Cardiac muscle cell (in vitro differentiated cells and primary cell): ENCODE measurements around the gene CSK. TPM values are rescaled to one million over a fixed set of nuclear protein-coding genes. Genes with fewer than 3 reads are reported as not detected.

ENCODE experiments used
- DNase-seq, 2 donors: peaks; one replicate each; pipeline versions ENCODE4 v3.0.0 to v3.0.0-alpha.2; 2010 to 2017; ENCODE audit warnings: low read depth in 1 of 2, low spot score in 1 of 2
- H3K27ac ChIP-seq: fragments of 200-600 bp; sonication (generic); 2 replicates; pipeline ENCODE4 v1.5.1; 2016
- H3K27me3 ChIP-seq: fragments of 200-600 bp; sonication (generic); 2 replicates; pipeline ENCODE4 v1.6.0; 2016; ENCODE audit warnings: control low read depth
- H3K36me3 ChIP-seq: fragments of 200-600 bp; sonication (generic); 2 replicates; pipeline ENCODE4 v1.5.1; 2016; ENCODE audit warnings: control low read depth
- H3K4me1 ChIP-seq: fragments of 200-600 bp; sonication (generic); 2 replicates; pipeline ENCODE4 v1.8.1; 2017; ENCODE audit warnings: low read depth, mild to moderate bottlenecking, mixed run types
- H3K4me3 ChIP-seq: fragments of 200-600 bp; sonication (generic); 2 replicates; pipeline ENCODE4 v1.5.1; 2016; ENCODE audit warnings: mild to moderate bottlenecking
- H3K9me3 ChIP-seq: fragments of 200-600 bp; sonication (generic); 2 replicates; pipeline ENCODE4 v1.5.1; 2017; ENCODE audit warnings: low read depth, mild to moderate bottlenecking, control low read depth
- polyA plus RNA-seq: library from polyadenylated mRNA; unstranded; fragments of >200 nt; fragmentation: Nextera tagmentation; extraction: Ambion mirVana; gene quantifications from 2 replicates; pipeline ENCODE4 v1.2.1, GENCODE V29; 2016
- total RNA-seq: library from RNA; depleted of rRNA; stranded (reverse); fragments of >200 nt; gene quantifications from 2 replicates; pipeline ENCODE4 v1.2.3, GENCODE V29; 2016
- TF ChIP-seq, protein P1 (sequence below): IDR thresholded peaks from 2 replicates; pipeline ENCODE4 v1.5.1; 2012; ENCODE audit warnings: low read depth, mild to moderate bottlenecking, low read length

CSK gene
- total and polyA plus RNA-seq, 2 experiments from 2014 or later, result 26.2 to 43.1 TPM

DNA sequence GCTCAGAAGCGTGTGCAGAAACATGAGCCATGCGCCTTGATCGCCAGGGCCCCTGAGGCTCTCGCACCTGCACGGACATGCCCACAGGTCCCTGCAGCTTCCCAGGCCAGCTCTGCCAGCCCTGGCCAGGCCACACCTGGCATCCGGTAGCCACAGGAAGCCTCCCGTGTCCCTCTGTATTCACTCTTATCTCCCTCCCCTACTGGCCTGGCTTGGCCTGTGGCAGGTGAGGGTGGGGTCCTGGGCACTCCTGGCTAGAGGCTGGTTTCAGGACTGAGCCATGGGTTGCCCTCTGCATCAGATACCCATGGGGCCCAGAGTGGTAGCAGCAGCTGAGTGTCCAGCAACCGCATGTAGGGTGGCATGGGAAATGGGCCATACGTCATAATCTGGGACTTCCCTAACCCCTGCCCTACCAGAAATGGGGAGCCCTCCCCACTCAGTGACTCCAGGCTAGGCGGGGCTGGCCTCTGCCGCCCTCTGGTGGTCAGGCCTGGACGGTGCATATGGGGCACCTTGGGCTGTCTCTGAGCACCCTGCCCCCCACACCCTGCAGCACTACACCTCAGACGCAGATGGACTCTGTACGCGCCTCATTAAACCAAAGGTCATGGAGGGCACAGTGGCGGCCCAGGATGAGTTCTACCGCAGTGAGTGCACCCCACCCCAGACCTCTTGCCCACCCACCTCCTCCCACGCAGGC, 18.1 kb downstream of the CSK start:
- Histone ChIP-seq H3K27ac (peak overlapping the region; percentile 19), H3K4me1 (no peaks in the 10 kb centered on the region), H3K4me3 (no peak overlapping the region), H3K36me3 (peaks cover 23% of the 10 kb centered on the region), H3K9me3 (no peaks in the 10 kb centered on the region), H3K27me3 (no peaks in the 10 kb centered on the region)
- DNase-seq, result peak; percentile 59 to 60
- TF ChIP-seq, protein P1, sequence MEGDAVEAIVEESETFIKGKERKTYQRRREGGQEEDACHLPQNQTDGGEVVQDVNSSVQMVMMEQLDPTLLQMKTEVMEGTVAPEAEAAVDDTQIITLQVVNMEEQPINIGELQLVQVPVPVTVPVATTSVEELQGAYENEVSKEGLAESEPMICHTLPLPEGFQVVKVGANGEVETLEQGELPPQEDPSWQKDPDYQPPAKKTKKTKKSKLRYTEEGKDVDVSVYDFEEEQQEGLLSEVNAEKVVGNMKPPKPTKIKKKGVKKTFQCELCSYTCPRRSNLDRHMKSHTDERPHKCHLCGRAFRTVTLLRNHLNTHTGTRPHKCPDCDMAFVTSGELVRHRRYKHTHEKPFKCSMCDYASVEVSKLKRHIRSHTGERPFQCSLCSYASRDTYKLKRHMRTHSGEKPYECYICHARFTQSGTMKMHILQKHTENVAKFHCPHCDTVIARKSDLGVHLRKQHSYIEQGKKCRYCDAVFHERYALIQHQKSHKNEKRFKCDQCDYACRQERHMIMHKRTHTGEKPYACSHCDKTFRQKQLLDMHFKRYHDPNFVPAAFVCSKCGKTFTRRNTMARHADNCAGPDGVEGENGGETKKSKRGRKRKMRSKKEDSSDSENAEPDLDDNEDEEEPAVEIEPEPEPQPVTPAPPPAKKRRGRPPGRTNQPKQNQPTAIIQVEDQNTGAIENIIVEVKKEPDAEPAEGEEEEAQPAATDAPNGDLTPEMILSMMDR, result peak; percentile 97

DNA sequence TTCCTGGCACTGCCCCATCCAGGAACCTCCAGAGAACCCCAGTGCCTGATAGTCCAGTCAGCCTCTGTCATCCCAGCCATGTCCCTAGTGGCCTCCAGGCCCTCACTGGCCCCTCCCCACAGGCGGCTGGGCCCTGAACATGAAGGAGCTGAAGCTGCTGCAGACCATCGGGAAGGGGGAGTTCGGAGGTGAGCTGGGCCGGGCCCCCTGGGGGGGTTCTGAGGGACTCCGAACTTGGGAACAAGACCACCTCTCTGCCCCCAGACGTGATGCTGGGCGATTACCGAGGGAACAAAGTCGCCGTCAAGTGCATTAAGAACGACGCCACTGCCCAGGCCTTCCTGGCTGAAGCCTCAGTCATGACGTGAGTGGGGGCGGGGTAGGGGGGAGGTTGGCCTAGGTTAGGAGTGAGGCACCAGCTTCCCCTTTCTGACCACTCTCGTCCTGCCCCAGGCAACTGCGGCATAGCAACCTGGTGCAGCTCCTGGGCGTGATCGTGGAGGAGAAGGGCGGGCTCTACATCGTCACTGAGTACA, 18.7 kb downstream of the CSK start:
- Histone ChIP-seq H3K4me3 (no peak overlapping the region), H3K36me3 (peaks cover 23% of the 10 kb centered on the region), H3K27ac (no peak overlapping the region), H3K4me1 (no peaks in the 10 kb centered on the region), H3K27me3 (no peaks in the 10 kb centered on the region), H3K9me3 (no peaks in the 10 kb centered on the region)
- TF ChIP-seq, protein P1, result no peak
- DNase-seq, result no peak

GRCh38 chr15:74801311-74801997, 19.6 kb downstream of the CSK start:
- Histone ChIP-seq H3K36me3 (peaks cover 23% of the 10 kb centered on the region), H3K4me1 (no peaks in the 10 kb centered on the region), H3K9me3 (no peaks in the 10 kb centered on the region), H3K4me3 (no peak overlapping the region), H3K27ac (no peak overlapping the region), H3K27me3 (no peaks in the 10 kb centered on the region)
- TF ChIP-seq, protein P1, result no peak
- no peak for DNase-seq

- H3K36me3 ChIP-seq, result peaks cover 23% of the 10 kb centered on the region
- H3K27me3 ChIP-seq, result no peaks in the 10 kb centered on the region
- H3K4me3 ChIP-seq, result no peak overlapping the region
- TF ChIP-seq, protein P1, result no peak
- no peaks in the 10 kb centered on the region for H3K9me3 ChIP-seq
- no peaks in the 10 kb centered on the region for H3K4me1 ChIP-seq
- DNase-seq, result no peak
- no peak overlapping the region for H3K27ac ChIP-seq
Observed at GRCh38 chr15:74802290-74802689, 20.4 kb downstream of the CSK start.

DNA sequence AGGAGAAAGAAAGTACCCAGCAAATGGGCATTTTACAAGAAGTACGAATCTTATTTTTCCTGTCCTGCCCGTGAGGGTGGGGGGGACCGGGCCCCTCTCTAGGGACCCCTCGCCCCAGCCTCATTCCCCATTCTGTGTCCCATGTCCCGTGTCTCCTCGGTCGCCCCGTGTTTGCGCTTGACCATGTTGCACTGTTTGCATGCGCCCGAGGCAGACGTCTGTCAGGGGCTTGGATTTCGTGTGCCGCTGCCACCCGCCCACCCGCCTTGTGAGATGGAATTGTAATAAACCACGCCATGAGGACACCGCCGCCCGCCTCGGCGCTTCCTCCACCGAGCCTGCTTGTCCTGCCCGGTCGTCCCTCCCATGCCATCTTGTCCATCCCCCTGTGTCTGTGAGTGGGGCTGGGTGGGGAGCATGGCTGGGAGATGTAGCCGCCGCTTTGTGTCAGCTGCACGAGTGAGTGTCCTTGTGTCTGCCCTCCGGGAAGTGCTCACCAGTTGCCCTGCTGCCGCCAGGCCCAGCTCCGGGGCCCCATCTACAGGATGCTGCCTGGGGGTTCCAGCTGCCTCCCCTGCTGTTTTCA, 21.1 kb downstream of the CSK start:
- H3K4me3 ChIP-seq, result no peak overlapping the region
- no peaks in the 10 kb centered on the region for H3K27me3 ChIP-seq
- TF ChIP-seq, protein P1, result no peak
- no peaks in the 10 kb centered on the region for H3K9me3 ChIP-seq
- no peak for DNase-seq
- peaks cover 23% of the 10 kb centered on the region for H3K36me3 ChIP-seq
- H3K4me1 ChIP-seq, result no peaks in the 10 kb centered on the region
- no peak overlapping the region for H3K27ac ChIP-seq
